ENCODE results near the gene SMURF1. TPM values are rescaled to one million over a fixed set of nuclear protein-coding genes. Genes with fewer than 3 reads are reported as not detected.

Gene SMURF1
- total RNA-seq, 1 donor from 2014 or later = 34.4 TPM

DNA sequence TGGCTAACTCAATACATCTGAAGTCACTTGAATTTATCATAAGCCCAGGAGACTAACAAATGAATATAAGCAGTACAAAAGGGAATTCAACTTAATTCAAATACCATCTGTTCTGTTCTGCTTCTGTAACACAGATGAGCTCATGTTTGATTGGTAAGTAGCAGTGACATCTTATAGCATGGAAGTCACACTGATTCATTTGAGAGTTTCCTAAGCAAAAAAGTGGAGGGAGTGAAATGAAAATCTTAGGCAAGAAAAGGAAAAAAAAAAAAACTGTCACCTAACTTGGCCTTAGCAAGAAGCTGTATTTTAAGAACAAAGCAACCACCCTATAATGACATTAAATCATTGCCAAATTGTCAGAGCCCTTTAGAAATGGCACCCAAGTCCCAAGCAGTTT lies 49.5 kb downstream of the SMURF1 start:
- peaks cover 16% of the 10 kb centered on the region for H3K36me3 Mint-ChIP-seq
- H3K4me1 Mint-ChIP-seq = peaks cover 20% of the 10 kb centered on the region
- no peaks in the 10 kb centered on the region for H3K27me3 Mint-ChIP-seq (ENCODE audit: low read depth)
- H3K27ac Mint-ChIP-seq = no peak overlapping the region
- no peak overlapping the region for H3K4me3 Mint-ChIP-seq
- DNase-seq (ENCODE audit: low spot score in 2 of 2, unreplicated experiment in 2 of 2) = no peak
- TF ChIP-seq, protein P1, sequence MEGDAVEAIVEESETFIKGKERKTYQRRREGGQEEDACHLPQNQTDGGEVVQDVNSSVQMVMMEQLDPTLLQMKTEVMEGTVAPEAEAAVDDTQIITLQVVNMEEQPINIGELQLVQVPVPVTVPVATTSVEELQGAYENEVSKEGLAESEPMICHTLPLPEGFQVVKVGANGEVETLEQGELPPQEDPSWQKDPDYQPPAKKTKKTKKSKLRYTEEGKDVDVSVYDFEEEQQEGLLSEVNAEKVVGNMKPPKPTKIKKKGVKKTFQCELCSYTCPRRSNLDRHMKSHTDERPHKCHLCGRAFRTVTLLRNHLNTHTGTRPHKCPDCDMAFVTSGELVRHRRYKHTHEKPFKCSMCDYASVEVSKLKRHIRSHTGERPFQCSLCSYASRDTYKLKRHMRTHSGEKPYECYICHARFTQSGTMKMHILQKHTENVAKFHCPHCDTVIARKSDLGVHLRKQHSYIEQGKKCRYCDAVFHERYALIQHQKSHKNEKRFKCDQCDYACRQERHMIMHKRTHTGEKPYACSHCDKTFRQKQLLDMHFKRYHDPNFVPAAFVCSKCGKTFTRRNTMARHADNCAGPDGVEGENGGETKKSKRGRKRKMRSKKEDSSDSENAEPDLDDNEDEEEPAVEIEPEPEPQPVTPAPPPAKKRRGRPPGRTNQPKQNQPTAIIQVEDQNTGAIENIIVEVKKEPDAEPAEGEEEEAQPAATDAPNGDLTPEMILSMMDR (IDR thresholded peaks at IDR 0.05; ENCODE audit: unreplicated experiment) = no peak
- H3K9me3 Mint-ChIP-seq = peaks cover 21% of the 10 kb centered on the region

DNA sequence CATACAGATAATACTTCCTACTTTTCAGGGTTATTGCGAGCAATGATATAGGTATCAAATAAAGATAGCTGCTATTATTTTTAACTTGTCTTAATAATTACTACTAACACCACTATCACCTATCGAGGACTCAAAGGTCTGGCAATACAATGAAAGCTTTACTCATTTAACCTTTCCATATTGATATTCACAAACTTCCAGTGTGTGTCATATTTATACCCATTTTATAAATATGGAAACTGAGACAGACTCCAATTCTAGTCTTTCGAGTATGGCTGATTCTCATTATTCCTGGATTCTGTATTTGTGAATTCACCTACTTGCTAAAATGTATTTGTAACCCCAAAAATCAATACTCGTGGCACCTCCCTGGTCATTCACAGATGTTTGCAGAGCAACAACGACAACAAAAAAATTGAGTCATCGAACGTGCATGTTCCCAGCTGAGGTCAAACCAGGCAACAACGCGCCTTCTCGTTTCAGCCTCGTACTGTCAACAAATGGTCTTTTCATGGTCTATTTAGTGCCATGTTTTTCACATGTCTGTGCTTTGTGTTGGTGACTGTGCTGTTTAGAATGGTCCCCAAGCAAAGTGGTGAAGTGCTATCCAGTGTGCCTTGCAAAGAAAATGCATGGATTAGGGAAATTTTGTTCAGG lies 51.7 kb downstream of the SMURF1 start:
- Mint-ChIP-seq H3K27ac (no peak overlapping the region), H3K27me3 (ENCODE audit: low read depth) (no peaks in the 10 kb centered on the region), H3K9me3 (peaks cover 11% of the 10 kb centered on the region), H3K36me3 (peaks cover 17% of the 10 kb centered on the region), H3K4me3 (no peak overlapping the region), H3K4me1 (peaks cover 7% of the 10 kb centered on the region)
- TF ChIP-seq, protein P1 (IDR thresholded peaks at IDR 0.05; ENCODE audit: unreplicated experiment) = no peak
- no peak for DNase-seq (ENCODE audit: low spot score in 2 of 2, unreplicated experiment in 2 of 2)

DNA sequence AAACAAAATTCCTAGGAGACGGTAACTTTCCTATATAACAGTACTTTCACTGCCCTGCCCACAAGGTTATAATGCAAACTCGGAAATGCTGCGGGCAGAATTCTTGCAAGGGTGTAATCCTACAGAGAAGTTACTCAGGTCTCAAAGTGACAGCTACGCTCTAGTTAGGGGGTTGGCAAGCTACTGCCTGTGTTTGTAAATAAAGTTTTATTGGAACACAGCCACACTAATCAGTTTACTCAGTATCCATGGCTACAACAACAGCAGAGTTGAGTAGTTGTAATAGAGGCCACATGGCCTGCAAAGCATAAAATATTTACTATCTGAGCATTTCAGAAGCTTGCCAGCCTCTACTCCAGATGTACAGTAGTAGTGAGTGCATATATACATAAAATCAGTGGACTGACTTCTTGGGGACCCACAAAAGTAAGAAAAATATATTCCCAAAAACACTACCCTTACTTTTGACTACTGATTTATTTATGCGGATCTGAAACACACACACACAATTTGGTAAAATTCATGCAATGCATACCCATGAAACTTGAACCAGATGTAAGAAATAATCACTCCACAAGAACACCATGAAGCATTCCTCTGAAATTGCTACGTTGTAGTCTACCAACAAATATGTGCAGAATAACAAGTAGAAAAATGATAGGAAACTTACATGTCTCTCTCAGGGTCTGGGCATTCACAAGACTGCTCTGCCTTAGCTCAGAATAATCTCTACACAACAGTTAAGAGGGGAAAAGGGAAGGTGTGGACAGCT lies 53.0 kb downstream of the SMURF1 start:
- Mint-ChIP-seq H3K36me3 (peaks cover 17% of the 10 kb centered on the region), H3K4me1 (peaks cover 7% of the 10 kb centered on the region), H3K4me3 (no peak overlapping the region), H3K27me3 (ENCODE audit: low read depth) (no peaks in the 10 kb centered on the region), H3K27ac (peak overlapping the region; percentile 33), H3K9me3 (peaks cover 7% of the 10 kb centered on the region)
- TF ChIP-seq, protein P1 (IDR thresholded peaks at IDR 0.05; ENCODE audit: unreplicated experiment) = no peak
- no peak for DNase-seq (ENCODE audit: low spot score in 2 of 2, unreplicated experiment in 2 of 2)

DNA sequence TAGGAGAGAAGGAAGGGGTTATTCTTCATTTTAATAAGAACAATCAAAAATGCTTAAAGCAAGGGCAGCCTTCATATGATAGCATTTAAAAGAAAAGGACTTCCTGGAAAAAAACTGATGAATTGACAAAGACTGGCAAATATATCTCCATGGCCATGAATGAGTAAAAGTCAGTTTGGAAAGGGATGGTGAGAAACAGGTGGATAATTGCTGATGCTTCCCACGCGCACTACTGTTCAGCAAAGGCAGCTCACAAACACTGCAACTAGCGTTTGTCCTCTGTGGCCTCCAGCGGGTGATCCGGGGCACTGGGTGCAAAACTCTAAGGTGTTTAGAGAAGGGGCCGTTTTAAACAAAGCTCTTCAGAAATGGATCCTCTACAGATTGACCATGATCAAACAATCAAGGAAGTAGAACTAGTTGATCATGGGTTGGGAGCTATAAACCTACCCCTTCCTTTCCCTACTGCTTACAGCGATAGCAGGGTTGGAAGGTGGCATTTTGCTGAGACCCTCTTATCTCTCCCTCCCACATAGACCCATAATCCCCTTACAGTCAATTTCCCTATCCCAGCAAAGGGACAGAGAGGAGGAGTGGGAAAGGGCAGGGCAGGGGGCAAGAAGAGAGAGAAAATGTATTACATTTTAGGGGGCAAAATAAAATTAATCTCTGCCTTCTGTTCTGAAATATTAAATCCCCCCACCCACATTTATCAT lies 53.8 kb downstream of the SMURF1 start:
- peaks cover 22% of the 10 kb centered on the region for H3K36me3 Mint-ChIP-seq
- DNase-seq (ENCODE audit: low spot score in 2 of 2, unreplicated experiment in 2 of 2) = no peak
- TF ChIP-seq, protein P1 (IDR thresholded peaks at IDR 0.05; ENCODE audit: unreplicated experiment) = no peak
- H3K27me3 Mint-ChIP-seq (ENCODE audit: low read depth) = no peaks in the 10 kb centered on the region
- peak overlapping the region; percentile 4 for H3K27ac Mint-ChIP-seq
- H3K9me3 Mint-ChIP-seq = peaks cover 12% of the 10 kb centered on the region
- H3K4me3 Mint-ChIP-seq = no peak overlapping the region
- peaks cover 7% of the 10 kb centered on the region for H3K4me1 Mint-ChIP-seq

DNA sequence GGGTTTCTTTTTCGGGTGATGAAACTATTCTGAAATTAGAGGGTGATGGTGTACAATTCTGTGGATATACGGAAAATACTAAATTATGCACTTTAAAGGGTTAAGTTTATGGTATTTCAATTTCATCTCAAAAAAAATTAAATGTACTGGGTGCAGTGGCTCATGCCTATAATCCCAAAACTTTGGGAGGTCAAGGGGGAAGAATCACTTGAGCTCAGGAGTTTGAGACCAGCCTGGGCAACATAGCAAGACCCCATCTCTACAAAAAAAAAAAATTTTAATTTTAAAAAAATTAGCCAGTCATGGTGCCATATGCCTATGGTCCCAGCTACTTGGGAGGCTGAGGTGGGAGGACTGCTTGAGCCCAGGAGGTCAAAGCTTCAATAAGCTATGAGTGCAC lies 57.0 kb downstream of the SMURF1 start:
- Mint-ChIP-seq H3K27ac (no peak overlapping the region), H3K4me3 (no peak overlapping the region), H3K4me1 (peaks cover 26% of the 10 kb centered on the region), H3K9me3 (peaks cover 12% of the 10 kb centered on the region), H3K27me3 (ENCODE audit: low read depth) (no peaks in the 10 kb centered on the region), H3K36me3 (peaks cover 24% of the 10 kb centered on the region)
- DNase-seq (ENCODE audit: low spot score in 2 of 2, unreplicated experiment in 2 of 2) = no peak
- TF ChIP-seq, protein P1 (IDR thresholded peaks at IDR 0.05; ENCODE audit: unreplicated experiment) = no peak
